AG09309 (cell line): Measurements from ENCODE around the gene IL12RB1.

Source experiments
- DNase-seq: peaks from one replicate; pipeline ENCODE4 v3.0.0-alpha.2; 2010; ENCODE audit warnings: low read depth
- H3K4me3 ChIP-seq: 2 replicates; pipeline ENCODE4 v1.5.1; 2011; ENCODE audit warnings: mild to moderate bottlenecking, low read depth, low read length, moderate library complexity; ENCODE audit not compliant: control insufficient read depth
- CTCF ChIP-seq: IDR thresholded peaks from 2 replicates; pipeline ENCODE4 v1.5.1; 2011; ENCODE audit warnings: mild to moderate bottlenecking, low read depth, low read length, inconsistent platforms; ENCODE audit not compliant: insufficient read depth, control insufficient read depth; ENCODE audit errors: missing control alignments

The IL12RB1 gene

GRCh38 chr19:18126097-18126496 lies 39.4 kb upstream of the IL12RB1 start:
- no peak overlapping the region for H3K4me3 ChIP-seq
- no peak for TF ChIP-seq CTCF
- DNase-seq, result no peak

GRCh38 chr19:18123819-18124218 lies 37.1 kb upstream of the IL12RB1 start:
- TF ChIP-seq CTCF, result no peak
- no peak overlapping the region for H3K4me3 ChIP-seq
- no peak for DNase-seq

GRCh38 chr19:18122860-18123795 lies 36.4 kb upstream of the IL12RB1 start:
- TF ChIP-seq CTCF, result no peak
- no peak for DNase-seq
- H3K4me3 ChIP-seq, result no peak overlapping the region

GRCh38 chr19:18122424-18122823 lies 35.7 kb upstream of the IL12RB1 start:
- TF ChIP-seq CTCF, result no peak
- DNase-seq, result no peak
- no peak overlapping the region for H3K4me3 ChIP-seq

GRCh38 chr19:18121166-18121565 lies 34.4 kb upstream of the IL12RB1 start:
- no peak for TF ChIP-seq CTCF
- DNase-seq, result no peak
- H3K4me3 ChIP-seq, result no peak overlapping the region

GRCh38 chr19:18120127-18120526 lies 33.4 kb upstream of the IL12RB1 start:
- TF ChIP-seq CTCF, result no peak
- DNase-seq, result no peak
- H3K4me3 ChIP-seq, result no peak overlapping the region
